ENCODE data around the gene FOXO3.
"Not testable (repeated sequence)": the region's sequence is repeated elsewhere in the genome, so short reads cannot be mapped to it uniquely, and the experiment has no call there.

The FOXO3 gene

GRCh38 chr6:108560463-108561308 is at the start of gene FOXO3:
TSS of gene FOXO3 (plus strand) at chr6:108560917. CDS start at chr6:108561209, 292 bp downstream.
- peak; percentile 64 for DNase-seq (ENCODE audit: low read depth)

- DNase-seq (ENCODE audit: low read depth): no peak
Observed at GRCh38 chr6:108518714-108519576, 41.8 kb upstream of the FOXO3 start.

GRCh38 chr6:108521616-108522107 is 39.1 kb upstream of the FOXO3 start:
- no peak for DNase-seq (ENCODE audit: low read depth)

GRCh38 chr6:108523697-108524096 is 37.0 kb upstream of the FOXO3 start:
- no peak for DNase-seq (ENCODE audit: low read depth)

GRCh38 chr6:108524528-108525248 is 36.0 kb upstream of the FOXO3 start:
- no peak for DNase-seq (ENCODE audit: low read depth)

GRCh38 chr6:108526739-108527174 is 34.0 kb upstream of the FOXO3 start:
- DNase-seq (ENCODE audit: low read depth): no peak

GRCh38 chr6:108528878-108529277 is 31.8 kb upstream of the FOXO3 start:
- no peak for DNase-seq (ENCODE audit: low read depth)

GRCh38 chr6:108531332-108531731 is 29.4 kb upstream of the FOXO3 start:
- DNase-seq (ENCODE audit: low read depth): no peak

GRCh38 chr6:108535114-108535742 is 25.5 kb upstream of the FOXO3 start:
- no peak for DNase-seq (ENCODE audit: low read depth)

- DNase-seq (ENCODE audit: low read depth): not testable (repeated sequence)
Observed at GRCh38 chr6:108535920-108536535, 24.7 kb upstream of the FOXO3 start.

- DNase-seq (ENCODE audit: low read depth): no peak
Observed at GRCh38 chr6:108541843-108542759, 18.6 kb upstream of the FOXO3 start.

- no peak for DNase-seq (ENCODE audit: low read depth)
Observed at GRCh38 chr6:108543175-108543940, 17.4 kb upstream of the FOXO3 start.

GRCh38 chr6:108544606-108545005 is 16.1 kb upstream of the FOXO3 start:
- no peak for DNase-seq (ENCODE audit: low read depth)

GRCh38 chr6:108546079-108547049 is 14.4 kb upstream of the FOXO3 start:
- no peak for DNase-seq (ENCODE audit: low read depth)

- no peak for DNase-seq (ENCODE audit: low read depth)
Observed at GRCh38 chr6:108549241-108549640, 11.5 kb upstream of the FOXO3 start.

GRCh38 chr6:108549741-108550140 is 11.0 kb upstream of the FOXO3 start:
- DNase-seq (ENCODE audit: low read depth): no peak

- DNase-seq (ENCODE audit: low read depth): no peak
Observed at GRCh38 chr6:108550256-108550655, 10.5 kb upstream of the FOXO3 start.

Data from stimulated activated CD8-positive, alpha-beta memory T cell treated with anti-CD3 and anti-CD28 coated beads, Interleukin-4, amount 100 ng/mL, for 24 hours (primary cell).